Measurements from ENCODE around the gene DQX1. TPM values are rescaled to one million over a fixed set of nuclear protein-coding genes. Genes with fewer than 3 reads are reported as not detected.

The DQX1 gene
- total and polyA plus RNA-seq, 2 of the 4 experiments (the other 2 are of a cell fraction) = 0.07 TPM; not detected in 1

GRCh38 chr2:74526649-74527230, 709 bp upstream of the DQX1 start:
- intact Hi-C loops (cut with micrococcal nuclease) = no loop called here
- peaks cover 30 to 50% of the 10 kb centered on the region in 2 experiments for H3K79me1 ChIP-seq (ENCODE audit: low read depth in 1 of 2, low read length in 2 of 2)
- no peak overlapping the region for H2AK5ac ChIP-seq (ENCODE audit: low read depth, low read length)
- H2BK5ac ChIP-seq (ENCODE audit: low read depth, low read length, poor library complexity, severe bottlenecking) = no peak overlapping the region
- no peak overlapping the region for H3K4me3 ChIP-seq (ENCODE audit: insufficient read depth, low read depth, low read length)
- H2BK15ac ChIP-seq (ENCODE audit: low read depth, low read length) = no peak overlapping the region
- H3K9me3 ChIP-seq (ENCODE audit: control insufficient read depth, insufficient read depth, low read length) = no peaks in the 10 kb centered on the region
- H4K91ac ChIP-seq (ENCODE audit: insufficient read depth, low read depth, low read length) = no peak overlapping the region
- no peak overlapping the region for H3K27ac ChIP-seq (ENCODE audit: insufficient read depth, low read length)
- H4K20me1 ChIP-seq (ENCODE audit: insufficient read depth, low read length) = peaks cover 13% of the 10 kb centered on the region
- ATAC-seq (ENCODE audit: low read depth) = no peak
- H3K9me1 ChIP-seq (ENCODE audit: insufficient read depth, low read length) = peaks cover 19% of the 10 kb centered on the region
- TF ChIP-seq CTCF (conservative IDR thresholded peaks at IDR 0.05; ENCODE audit: low read depth, low read length) = no peak
- no peak for TF ChIP-seq RCOR1 (IDR thresholded peaks at IDR 0.05; ENCODE audit: insufficient replicate concordance, low read length)
- TF ChIP-seq CHD1 (IDR thresholded peaks at IDR 0.05; ENCODE audit: low read depth, low read length) = no peak
- TF ChIP-seq MAFK (IDR thresholded peaks at IDR 0.05; ENCODE audit: low read depth, low read length) = no peak
- TF ChIP-seq RAD21 (IDR thresholded peaks at IDR 0.05; ENCODE audit: low read length) = no peak
- TF ChIP-seq USF2 (IDR thresholded peaks at IDR 0.05; ENCODE audit: low read depth, low read length) = no peak
- TF ChIP-seq FOS (IDR thresholded peaks at IDR 0.05; ENCODE audit: low read depth, low read length) = no peak
- no peak for TF ChIP-seq MAZ (IDR thresholded peaks at IDR 0.05; ENCODE audit: borderline replicate concordance, low read depth, low read length)
- TF ChIP-seq RFX5 (IDR thresholded peaks at IDR 0.05; ENCODE audit: low read depth, low read length) = no peak
- TF ChIP-seq BHLHE40 (IDR thresholded peaks at IDR 0.05; ENCODE audit: low read depth, low read length) = no peak
- no peak for TF ChIP-seq NFE2L2 (IDR thresholded peaks at IDR 0.05; ENCODE audit: low read depth, low read length)
- no peak overlapping the region for H3K14ac ChIP-seq (replicated peaks; ENCODE audit: low read depth, low read length)
- H3K18ac ChIP-seq (ENCODE audit: low read depth, low read length) = no peak overlapping the region
- H4K5ac ChIP-seq (ENCODE audit: low read depth, low read length) = no peak overlapping the region
- BruUV-seq (replicated peaks) = no TSS peak
- no peak overlapping the region for H3K56ac ChIP-seq (ENCODE audit: extremely low read depth, insufficient read depth, low read length)
- H4K8ac ChIP-seq (ENCODE audit: low read depth in 2 of 2, low read length in 2 of 2) = no peak overlapping the region
- H3K27me3 ChIP-seq (ENCODE audit: control insufficient read depth, insufficient read depth, low read length) = peaks cover 12% of the 10 kb centered on the region
- H3K4ac ChIP-seq (ENCODE audit: low read depth, low read length) = no peak overlapping the region
- POLR2A ChIA-PET (ENCODE audit: unreplicated experiment) = interaction anchor here (0.6 kb wide), 1 partner anchor 523 kb away, joined by 3 read pairs; no protein-coding TSS in a partner anchor
- CTCF ChIA-PET = no interaction called here
- no peak overlapping the region for H3K4me2 ChIP-seq (ENCODE audit: low read depth, low read length)
- H2AK9ac ChIP-seq (replicated peaks; ENCODE audit: low read depth, low read length, poor library complexity) = peak overlapping the region; percentile 71
- no peak overlapping the region for H2BK20ac ChIP-seq (ENCODE audit: low read depth, low read length)
- peaks cover 12% of the 10 kb centered on the region for H3K4me1 ChIP-seq (ENCODE audit: control insufficient read depth, insufficient read depth, low read length)
- H3K36me3 ChIP-seq (ENCODE audit: control insufficient read depth, insufficient read depth, low read length) = peaks cover 27% of the 10 kb centered on the region
- dilution Hi-C loops (cut with HindIII; ENCODE audit: low sequenced_read_pairs, unreplicated experiment) = no loop called here
- no peak overlapping the region for H2BK120ac ChIP-seq (ENCODE audit: low read depth, low read length)
- in situ Hi-C loops (cut with MboI; ENCODE audit: low sequenced_read_pairs) = no loop called here
- WGBS, 2 experiments (ENCODE audit: extremely low coverage in 2 of 2, insufficient read length in 1 of 2) = 100% methylated on average over 2 of the region's 11 CpGs; no CpG with 5 or more reads in 1 of the 2 experiments
- no peak overlapping the region for H3K9ac ChIP-seq (ENCODE audit: low read depth, low read length)
- DNase-seq = no peak
- no peak overlapping the region for H3K23ac ChIP-seq (ENCODE audit: low read depth, low read length)
- no peak overlapping the region for H2AFZ ChIP-seq (replicated peaks; ENCODE audit: low read length, poor library complexity)

Measured in IMR-90 (cell line).